ENCODE measurements around the gene ERC1.

DNA sequence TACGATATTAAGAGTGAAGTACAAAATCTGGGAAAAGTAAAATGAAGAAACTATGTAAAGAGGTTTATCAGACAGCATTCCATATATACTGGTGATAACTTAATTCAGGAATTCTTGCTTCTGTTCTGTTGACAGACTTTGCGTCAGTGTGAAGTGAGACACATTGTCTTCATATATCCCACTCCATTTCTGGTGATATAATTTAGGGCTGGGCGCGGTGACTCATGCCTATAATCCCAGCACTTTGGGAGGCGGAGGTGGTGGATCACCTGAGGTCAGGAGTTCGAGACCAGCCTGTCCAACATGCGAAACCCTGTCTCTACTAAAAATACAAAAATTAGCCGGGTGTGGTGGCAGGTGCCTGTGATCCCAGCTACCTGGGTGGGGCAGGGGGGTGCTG is 21.2 kb upstream of the ERC1 start:
- TF ChIP-seq POLR2A (IDR thresholded peaks at IDR 0.05), result no peak
- TF ChIP-seq, protein P1, sequence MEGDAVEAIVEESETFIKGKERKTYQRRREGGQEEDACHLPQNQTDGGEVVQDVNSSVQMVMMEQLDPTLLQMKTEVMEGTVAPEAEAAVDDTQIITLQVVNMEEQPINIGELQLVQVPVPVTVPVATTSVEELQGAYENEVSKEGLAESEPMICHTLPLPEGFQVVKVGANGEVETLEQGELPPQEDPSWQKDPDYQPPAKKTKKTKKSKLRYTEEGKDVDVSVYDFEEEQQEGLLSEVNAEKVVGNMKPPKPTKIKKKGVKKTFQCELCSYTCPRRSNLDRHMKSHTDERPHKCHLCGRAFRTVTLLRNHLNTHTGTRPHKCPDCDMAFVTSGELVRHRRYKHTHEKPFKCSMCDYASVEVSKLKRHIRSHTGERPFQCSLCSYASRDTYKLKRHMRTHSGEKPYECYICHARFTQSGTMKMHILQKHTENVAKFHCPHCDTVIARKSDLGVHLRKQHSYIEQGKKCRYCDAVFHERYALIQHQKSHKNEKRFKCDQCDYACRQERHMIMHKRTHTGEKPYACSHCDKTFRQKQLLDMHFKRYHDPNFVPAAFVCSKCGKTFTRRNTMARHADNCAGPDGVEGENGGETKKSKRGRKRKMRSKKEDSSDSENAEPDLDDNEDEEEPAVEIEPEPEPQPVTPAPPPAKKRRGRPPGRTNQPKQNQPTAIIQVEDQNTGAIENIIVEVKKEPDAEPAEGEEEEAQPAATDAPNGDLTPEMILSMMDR (IDR thresholded peaks at IDR 0.05), result no peak
